Endothelial cell of umbilical vein (primary cell): ENCODE measurements around the gene TAF11L14.

Experiments used
- GATA2 ChIP-seq: IDR thresholded peaks from 2 replicates; pipeline ENCODE4 v1.7.0; 2011; ENCODE audit warnings: low read depth, mild to moderate bottlenecking, moderate library complexity, mixed read lengths, low read length; ENCODE audit not compliant: insufficient read length, insufficient read depth
- POLR2A ChIP-seq: IDR thresholded peaks from 2 replicates; pipeline ENCODE4 v1.6.1; 2012; ENCODE audit warnings: low read depth, mild to moderate bottlenecking, control low read depth, low read length
- TF ChIP-seq, protein P1 (sequence below): IDR thresholded peaks from 2 replicates; pipeline ENCODE4 v1.6.1; 2011; ENCODE audit not compliant: insufficient read depth, insufficient read length
- TF ChIP-seq, protein P2 (sequence below), 2 donors: IDR thresholded peaks; 1 replicate in 1 of 2; 2 replicates in 1 of 2; pipeline ENCODE4 v1.5.1; 2011; ENCODE audit warnings: low read length in 2 of 2, mild to moderate bottlenecking in 2 of 2, moderate library complexity in 2 of 2, control low read depth in 1 of 2, inconsistent platforms in 1 of 2, low read depth in 1 of 2; ENCODE audit not compliant: insufficient read depth in 1 of 2; ENCODE audit errors: extremely low read depth in 1 of 2

DNA sequence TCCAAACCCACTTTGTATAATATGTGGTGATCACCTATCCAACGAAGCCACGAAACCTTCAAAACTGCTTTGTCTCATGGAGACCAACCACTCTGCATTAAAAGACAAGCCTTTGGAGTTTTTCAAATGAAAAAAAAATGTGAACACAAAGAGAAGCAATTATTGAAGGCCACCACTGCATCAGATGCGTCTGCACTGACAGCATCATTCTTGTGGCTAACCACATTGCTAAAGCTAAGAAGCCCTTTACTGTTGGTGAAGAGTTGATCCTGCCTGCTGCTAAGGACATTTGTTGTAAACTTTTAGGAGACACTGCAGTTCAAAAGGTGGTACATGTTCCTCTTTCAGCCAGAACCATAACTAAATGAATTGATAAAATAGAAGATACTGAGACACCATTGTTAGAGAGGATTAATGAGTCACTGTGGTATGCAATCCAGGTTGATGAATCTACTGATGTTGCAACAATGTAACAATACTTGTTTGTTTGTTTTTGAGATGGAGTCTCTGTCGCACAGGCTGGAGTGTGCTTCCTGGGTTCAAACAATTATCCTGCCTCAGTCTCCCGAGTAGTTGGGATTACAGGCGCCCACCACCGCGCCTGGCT is 45.4 kb downstream of the TAF11L14 start:
- TF ChIP-seq, protein P1, sequence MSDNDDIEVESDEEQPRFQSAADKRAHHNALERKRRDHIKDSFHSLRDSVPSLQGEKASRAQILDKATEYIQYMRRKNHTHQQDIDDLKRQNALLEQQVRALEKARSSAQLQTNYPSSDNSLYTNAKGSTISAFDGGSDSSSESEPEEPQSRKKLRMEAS: no peak
- TF ChIP-seq, protein P2, sequence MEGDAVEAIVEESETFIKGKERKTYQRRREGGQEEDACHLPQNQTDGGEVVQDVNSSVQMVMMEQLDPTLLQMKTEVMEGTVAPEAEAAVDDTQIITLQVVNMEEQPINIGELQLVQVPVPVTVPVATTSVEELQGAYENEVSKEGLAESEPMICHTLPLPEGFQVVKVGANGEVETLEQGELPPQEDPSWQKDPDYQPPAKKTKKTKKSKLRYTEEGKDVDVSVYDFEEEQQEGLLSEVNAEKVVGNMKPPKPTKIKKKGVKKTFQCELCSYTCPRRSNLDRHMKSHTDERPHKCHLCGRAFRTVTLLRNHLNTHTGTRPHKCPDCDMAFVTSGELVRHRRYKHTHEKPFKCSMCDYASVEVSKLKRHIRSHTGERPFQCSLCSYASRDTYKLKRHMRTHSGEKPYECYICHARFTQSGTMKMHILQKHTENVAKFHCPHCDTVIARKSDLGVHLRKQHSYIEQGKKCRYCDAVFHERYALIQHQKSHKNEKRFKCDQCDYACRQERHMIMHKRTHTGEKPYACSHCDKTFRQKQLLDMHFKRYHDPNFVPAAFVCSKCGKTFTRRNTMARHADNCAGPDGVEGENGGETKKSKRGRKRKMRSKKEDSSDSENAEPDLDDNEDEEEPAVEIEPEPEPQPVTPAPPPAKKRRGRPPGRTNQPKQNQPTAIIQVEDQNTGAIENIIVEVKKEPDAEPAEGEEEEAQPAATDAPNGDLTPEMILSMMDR (IDR thresholded peaks at IDR 0.05; ENCODE audit: extremely low read depth in 1 of 2, insufficient read depth in 1 of 2, low read depth in 1 of 2, low read length in 2 of 2): no peak
- no peak for TF ChIP-seq POLR2A
- TF ChIP-seq GATA2: no peak
